ENCODE data around the gene MBOAT2.

DNA sequence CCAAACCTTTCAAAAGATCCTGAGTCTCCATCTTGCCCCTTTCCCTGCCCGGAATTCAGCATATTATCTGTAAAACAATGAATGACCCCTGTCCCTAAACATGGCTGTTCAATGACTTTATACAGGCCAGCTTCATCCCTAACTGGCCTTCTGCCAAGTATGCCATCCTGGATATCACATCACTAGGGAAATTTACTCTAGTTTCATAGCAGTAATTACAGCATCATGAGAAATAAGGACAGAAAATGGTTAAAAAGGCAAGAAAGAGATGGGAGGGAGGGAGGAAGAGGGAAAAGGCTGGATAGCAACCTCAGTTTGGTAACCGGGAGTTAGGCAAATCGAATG lies 4.4 kb downstream of the MBOAT2 start:
- TF ChIP-seq, protein P1, sequence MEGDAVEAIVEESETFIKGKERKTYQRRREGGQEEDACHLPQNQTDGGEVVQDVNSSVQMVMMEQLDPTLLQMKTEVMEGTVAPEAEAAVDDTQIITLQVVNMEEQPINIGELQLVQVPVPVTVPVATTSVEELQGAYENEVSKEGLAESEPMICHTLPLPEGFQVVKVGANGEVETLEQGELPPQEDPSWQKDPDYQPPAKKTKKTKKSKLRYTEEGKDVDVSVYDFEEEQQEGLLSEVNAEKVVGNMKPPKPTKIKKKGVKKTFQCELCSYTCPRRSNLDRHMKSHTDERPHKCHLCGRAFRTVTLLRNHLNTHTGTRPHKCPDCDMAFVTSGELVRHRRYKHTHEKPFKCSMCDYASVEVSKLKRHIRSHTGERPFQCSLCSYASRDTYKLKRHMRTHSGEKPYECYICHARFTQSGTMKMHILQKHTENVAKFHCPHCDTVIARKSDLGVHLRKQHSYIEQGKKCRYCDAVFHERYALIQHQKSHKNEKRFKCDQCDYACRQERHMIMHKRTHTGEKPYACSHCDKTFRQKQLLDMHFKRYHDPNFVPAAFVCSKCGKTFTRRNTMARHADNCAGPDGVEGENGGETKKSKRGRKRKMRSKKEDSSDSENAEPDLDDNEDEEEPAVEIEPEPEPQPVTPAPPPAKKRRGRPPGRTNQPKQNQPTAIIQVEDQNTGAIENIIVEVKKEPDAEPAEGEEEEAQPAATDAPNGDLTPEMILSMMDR (IDR thresholded peaks at IDR 0.05): no peak
- TF ChIP-seq POLR2A (IDR thresholded peaks at IDR 0.05): no peak

All from body of pancreas (tissue), 4 donors.